Liver (tissue), 9 donors: ENCODE results near the gene PPP1R36. TPM values are rescaled to one million over a fixed set of nuclear protein-coding genes. Genes with fewer than 3 reads are reported as not detected.

Experiments used
- DNase-seq: peaks from one replicate; pipeline ENCODE4 v3.0.0-alpha.2; 2017; ENCODE audit warnings: low spot score
- H3K27ac ChIP-seq, 2 donors: one replicate each; pipeline ENCODE4 v1.7.0; 2013; ENCODE audit warnings: inconsistent platforms in 2 of 2, low read length in 2 of 2, control low read depth in 1 of 2, low read depth in 1 of 2, mild to moderate bottlenecking in 1 of 2
- H3K27me3 ChIP-seq, 4 donors: one replicate each; pipeline versions ENCODE4 v1.6.1 to v1.7.0; 2013; ENCODE audit warnings: low read length in 3 of 4, inconsistent platforms in 1 of 4, mild to moderate bottlenecking in 1 of 4, moderate library complexity in 1 of 4; ENCODE audit not compliant: control insufficient read depth in 4 of 4, insufficient read depth in 4 of 4
- H3K36me3 ChIP-seq, 4 donors: one replicate each; pipeline versions ENCODE4 v1.6.1 to v1.7.0; 2013; ENCODE audit warnings: low read length in 3 of 4, mild to moderate bottlenecking in 3 of 4, low read depth in 1 of 4, moderate library complexity in 1 of 4; ENCODE audit not compliant: control insufficient read depth in 4 of 4, insufficient read depth in 3 of 4
- H3K4me1 ChIP-seq, 4 donors: one replicate each; pipeline versions ENCODE4 v1.6.1 to v1.7.0; 2013; ENCODE audit warnings: low read length in 3 of 4, mild to moderate bottlenecking in 3 of 4, moderate library complexity in 1 of 4; ENCODE audit not compliant: control insufficient read depth in 4 of 4, insufficient read depth in 4 of 4
- H3K4me3 ChIP-seq, 3 donors: one replicate each; pipeline versions ENCODE4 v1.6.1 to v1.7.0; 2013; ENCODE audit warnings: low read length in 3 of 3, control low read depth in 1 of 3, low read depth in 1 of 3, mild to moderate bottlenecking in 1 of 3
- H3K9ac ChIP-seq, 2 donors: one replicate each; pipeline ENCODE4 v1.7.0; 2013; ENCODE audit warnings: low read length in 2 of 2, mild to moderate bottlenecking in 2 of 2, moderate library complexity in 2 of 2, control low read depth in 1 of 2, low read depth in 1 of 2
- H3K9me3 ChIP-seq, 4 donors: one replicate each; pipeline versions ENCODE4 v1.6.1 to v1.7.0; 2013; ENCODE audit warnings: low read length in 3 of 4; ENCODE audit not compliant: control insufficient read depth in 4 of 4
- EGR1 ChIP-seq, 2 donors: IDR thresholded peaks; 2 replicates each; pipeline ENCODE4 v1.6.1; 2016 to 2018; ENCODE audit warnings: antibody characterized with exemption in 2 of 2, low read depth in 2 of 2
- HNF4A ChIP-seq, 2 donors: conservative IDR thresholded peaks; 2 replicates each; pipeline ENCODE4 v1.6.1; 2016; ENCODE audit warnings: antibody characterized with exemption in 2 of 2, mild to moderate bottlenecking in 2 of 2
- JUND ChIP-seq, 2 donors: IDR thresholded peaks; 2 replicates each; pipeline ENCODE4 v1.6.1; 2016; ENCODE audit warnings: antibody characterized with exemption in 2 of 2
- MAX ChIP-seq: IDR thresholded peaks from 2 replicates; pipeline ENCODE4 v1.6.1; 2016; ENCODE audit warnings: antibody characterized with exemption
- NR2F2 ChIP-seq: IDR thresholded peaks from 2 replicates; pipeline ENCODE4 v1.6.1; 2016; ENCODE audit warnings: antibody characterized with exemption
- RAD21 ChIP-seq, 2 donors: IDR thresholded peaks; 2 replicates each; pipeline ENCODE4 v1.6.1; 2016; ENCODE audit warnings: antibody characterized with exemption in 2 of 2, mild to moderate bottlenecking in 2 of 2
- SP1 ChIP-seq: IDR thresholded peaks from 2 replicates; pipeline ENCODE4 v1.6.1; 2018; ENCODE audit warnings: antibody characterized with exemption, mild to moderate bottlenecking
- TAF1 ChIP-seq: conservative IDR thresholded peaks from 2 replicates; pipeline ENCODE4 v1.6.1; 2016; ENCODE audit warnings: antibody characterized with exemption, mild to moderate bottlenecking
- YY1 ChIP-seq: IDR thresholded peaks from 2 replicates; pipeline ENCODE4 v1.6.1; 2016; ENCODE audit warnings: antibody characterized with exemption, mild to moderate bottlenecking
- ZBTB33 ChIP-seq: IDR thresholded peaks from 2 replicates; pipeline ENCODE4 v1.6.1; 2016; ENCODE audit warnings: antibody characterized with exemption
- WGBS: extraction: QIAGEN DNeasy Blood & Tissue Kit; methylation state at CpG from one replicate; pipeline ENCODE4 v1.1.7; 2013; 5-methylcytosine and 5-hydroxymethylcytosine counted together
- polyA plus RNA-seq, 2 donors: library from polyadenylated mRNA; stranded (reverse) in 1 of 2; unstranded in 1 of 2; fragments of 200-250 nt in 1 of 2; fragments of >200 nt in 1 of 2; fragmentation: Nextera tagmentation in 1 of 2; extraction: Ambion mirVana in 1 of 2; gene quantifications; one replicate each; pipeline versions ENCODE4 v1.2.1 to v1.2.3, GENCODE V29; 2013 to 2015
- total RNA-seq, 2 donors: library from RNA; depleted of rRNA; stranded (reverse); fragments of >200 nt; gene quantifications; one replicate each; pipeline ENCODE4 v1.2.3, GENCODE V29; 2014
- donor health status: healthy.
- donor health status: healthy.
- donor health status: healthy.
- donor health status: healthy.
- donor health status: healthy.

PPP1R36 gene
- total and polyA plus RNA-seq, 4 donors: 0.08 to 0.09 (median 0.08) TPM; not detected in 1

GRCh38 chr14:64581363-64581762, 31.6 kb downstream of the PPP1R36 start:
- H3K4me1 ChIP-seq: no peaks in the 10 kb centered on the region
- TF ChIP-seq EGR1 (IDR thresholded peaks at IDR 0.05; ENCODE audit: low read depth in 2 of 2) (no peak), ZBTB33 (no peak)
- no peaks in the 10 kb centered on the region for H3K9me3 ChIP-seq
- no peaks in the 10 kb centered on the region for H3K36me3 ChIP-seq
- 82% methylated on average over 2 of the region's 2 CpGs for WGBS
- no peak overlapping the region for H3K4me3 ChIP-seq
- no peak for DNase-seq
- no peaks in the 10 kb centered on the region for H3K27me3 ChIP-seq
- no peak overlapping the region for H3K9ac ChIP-seq
- no peak overlapping the region for H3K27ac ChIP-seq

- H3K9ac ChIP-seq: no peak overlapping the region
- H3K9me3 ChIP-seq: no peaks in the 10 kb centered on the region
- TF ChIP-seq TAF1: no peak
- TF ChIP-seq SP1: no peak
- no peak for TF ChIP-seq ZBTB33
- no peak for TF ChIP-seq RAD21 (IDR thresholded peaks at IDR 0.05)
- TF ChIP-seq YY1: no peak
- TF ChIP-seq NR2F2: no peak
- TF ChIP-seq EGR1 (IDR thresholded peaks at IDR 0.05; ENCODE audit: low read depth in 2 of 2): no peak
- no peak for TF ChIP-seq JUND (IDR thresholded peaks at IDR 0.05)
- WGBS: 82% methylated on average over 5 of the region's 5 CpGs
- H3K4me1 ChIP-seq: no peaks in the 10 kb centered on the region
- no peak for DNase-seq
- no peaks in the 10 kb centered on the region for H3K36me3 ChIP-seq
- H3K4me3 ChIP-seq: no peak overlapping the region
- H3K27me3 ChIP-seq: no peaks in the 10 kb centered on the region
- H3K27ac ChIP-seq: no peak overlapping the region
These were observed 32.1 kb downstream of the PPP1R36 start for GRCh38 chr14:64581817-64582216.

GRCh38 chr14:64584190-64584589, 34.4 kb downstream of the PPP1R36 start:
- Histone ChIP-seq H3K4me1 (no peaks in the 10 kb centered on the region), H3K27ac (no peak overlapping the region), H3K36me3 (no peaks in the 10 kb centered on the region), H3K9ac (no peak overlapping the region), H3K4me3 (no peak overlapping the region), H3K9me3 (no peaks in the 10 kb centered on the region), H3K27me3 (no peaks in the 10 kb centered on the region)
- TF ChIP-seq HNF4A (conservative IDR thresholded peaks at IDR 0.05) (no peak), MAX (no peak), ZBTB33 (no peak)
- no peak for DNase-seq
- 98% methylated on average over 1 of the region's 1 CpG for WGBS
